ENCODE data around the gene PLEKHA7. TPM values are rescaled to one million over a fixed set of nuclear protein-coding genes. Genes with fewer than 3 reads are reported as not detected.
"Not testable (repeated sequence)": the region's sequence is repeated elsewhere in the genome, so short reads cannot be mapped to it uniquely, and the experiment has no call there.

Gene PLEKHA7
- polyA plus RNA-seq, 1 donor, result 63.0 TPM

DNA sequence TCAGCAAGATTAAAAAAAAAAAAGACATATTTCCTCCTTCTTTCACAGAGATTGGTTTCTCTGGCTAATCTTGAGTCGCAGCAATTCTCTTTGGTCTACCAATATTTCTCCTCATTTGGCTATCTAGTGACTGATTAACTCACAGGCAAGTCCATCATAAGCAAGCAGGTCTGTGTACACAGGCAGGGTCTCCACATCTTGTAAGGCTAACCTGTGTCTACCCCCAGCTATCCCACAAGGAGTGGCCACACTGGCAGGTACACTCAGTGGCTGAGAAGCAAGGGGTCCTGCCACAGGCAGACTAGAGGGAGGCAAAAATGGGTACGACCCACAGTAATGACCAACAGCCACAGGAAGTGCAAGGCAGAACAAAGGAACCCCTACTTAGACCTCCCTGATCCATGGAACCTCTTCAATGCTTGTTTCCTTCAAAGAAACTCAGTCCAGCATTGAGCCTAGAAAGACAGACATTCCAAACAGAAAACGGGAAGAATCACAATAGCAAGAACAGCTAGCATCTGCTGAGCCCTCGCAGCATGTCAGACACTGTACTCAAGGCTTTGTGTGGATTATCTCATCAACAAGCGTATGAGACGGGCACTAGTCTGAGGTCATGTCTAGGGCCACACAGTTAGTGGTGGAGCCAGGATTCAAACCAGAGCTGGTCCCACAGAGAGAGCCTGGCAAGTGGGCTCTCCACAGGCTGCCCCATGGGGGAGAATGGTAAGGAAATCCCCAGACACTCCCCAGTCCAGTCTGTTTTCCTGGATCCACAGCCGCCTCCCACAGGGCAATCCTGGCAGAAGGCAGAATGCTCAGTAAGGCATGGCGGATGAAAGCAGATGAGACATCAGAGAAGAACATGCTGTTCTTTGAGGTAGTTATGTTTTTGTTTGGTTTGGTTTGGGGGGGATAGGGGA lies 34.3 kb downstream of the PLEKHA7 start:
- DNase-seq, result no peak

DNA sequence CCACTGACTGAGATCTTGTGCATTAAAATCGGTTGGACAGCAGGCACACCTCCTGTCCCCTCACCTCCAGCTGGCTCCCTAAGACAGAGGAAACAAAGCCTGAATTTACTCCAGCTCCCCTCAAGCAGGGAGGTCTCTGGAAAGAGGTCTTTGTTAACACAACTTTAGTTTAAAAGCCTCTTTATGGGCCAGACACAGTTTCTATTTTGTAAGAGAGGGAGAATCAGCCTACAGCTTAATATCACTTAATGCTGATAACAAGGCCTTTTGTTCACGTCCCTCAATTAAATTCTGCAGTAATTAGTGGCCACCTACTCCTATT lies 36.3 kb downstream of the PLEKHA7 start:
- no peak for DNase-seq

DNA sequence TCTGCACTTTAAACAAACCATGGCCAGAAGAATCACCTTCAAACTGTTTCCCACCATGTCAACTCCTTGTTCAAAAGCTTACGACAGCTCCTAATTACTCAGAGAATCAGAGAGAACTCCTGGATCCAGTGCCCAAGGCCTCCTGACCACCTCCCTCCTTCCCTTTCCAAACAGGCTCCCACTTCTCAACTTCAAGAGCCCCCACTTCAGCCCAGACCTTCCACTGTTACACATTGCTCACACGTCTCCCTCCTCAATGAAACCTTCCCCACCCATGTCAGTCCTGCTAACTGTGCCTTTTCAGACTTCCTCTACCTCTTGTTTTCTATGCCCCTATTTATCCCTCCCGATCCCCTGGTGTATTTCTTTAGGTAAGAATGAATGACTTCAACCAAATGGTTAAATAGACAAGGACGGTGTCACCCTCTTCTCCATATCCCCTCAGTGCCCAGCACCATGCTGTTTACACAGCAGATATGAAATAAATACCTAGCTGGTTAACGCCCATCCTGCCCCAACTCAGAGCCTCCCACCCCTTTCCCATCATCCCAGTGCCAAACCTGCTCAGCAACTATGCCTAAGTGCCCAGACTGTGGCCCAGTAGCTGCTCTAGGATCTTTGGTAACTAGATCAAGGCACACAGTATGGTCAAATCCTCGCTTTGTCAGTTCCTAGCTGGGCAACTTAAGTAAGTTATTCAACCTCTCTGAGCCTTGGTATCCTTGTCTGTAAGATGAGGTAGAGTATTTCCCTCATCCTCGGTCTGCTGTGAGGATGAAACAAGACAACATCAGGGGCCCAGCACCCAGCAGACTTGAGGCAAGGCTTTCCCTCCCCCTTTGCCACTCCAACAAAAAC lies 36.8 kb downstream of the PLEKHA7 start:
- no peak for DNase-seq

DNA sequence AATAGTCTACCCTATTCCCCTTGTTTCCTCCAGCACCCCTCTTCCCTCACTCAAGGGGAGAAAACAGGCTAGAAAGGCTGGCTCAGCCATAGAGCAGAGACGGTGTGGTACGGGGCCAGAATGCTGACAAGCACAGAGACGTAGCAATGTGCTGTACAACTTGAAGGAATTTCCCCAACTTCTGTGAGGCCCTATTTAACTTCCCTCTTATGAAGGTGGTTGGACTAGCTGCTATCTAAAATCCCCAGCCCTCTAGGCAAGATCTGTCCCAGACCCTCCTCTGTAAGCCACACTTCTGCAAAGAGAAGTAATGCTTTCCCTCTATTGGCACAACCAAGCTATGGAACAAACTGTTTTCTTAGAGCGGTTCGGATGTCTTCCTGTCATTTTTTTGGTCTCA lies 37.8 kb downstream of the PLEKHA7 start:
- DNase-seq, result no peak

DNA sequence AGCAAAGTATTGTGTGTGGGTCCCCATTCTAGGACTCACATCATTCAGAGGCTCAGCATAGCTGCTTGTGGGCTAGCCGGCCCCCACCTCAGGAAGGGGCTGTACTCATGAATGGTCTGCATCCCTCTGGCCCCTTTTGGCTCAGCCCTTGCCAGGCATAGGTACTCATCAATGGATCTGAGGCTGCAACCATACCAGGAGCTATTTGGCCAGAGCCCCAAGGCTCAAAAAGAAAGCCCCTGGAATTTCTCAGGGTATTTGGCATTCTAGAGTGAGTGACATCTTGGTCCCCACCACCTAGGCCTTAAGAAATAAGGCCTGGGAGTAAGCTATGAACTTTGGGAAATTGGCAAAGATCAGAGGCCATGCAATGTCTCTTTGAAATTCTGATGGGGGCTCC lies 38.3 kb downstream of the PLEKHA7 start:
- no peak for DNase-seq

GRCh38 chr11:16973338-16973964 lies 40.8 kb downstream of the PLEKHA7 start:
- no peak for DNase-seq

- DNase-seq, result no peak
These were observed 44.9 kb downstream of the PLEKHA7 start for GRCh38 chr11:16969010-16969999.

GRCh38 chr11:16968196-16968595 lies 46.0 kb downstream of the PLEKHA7 start:
- no peak for DNase-seq

- no peak for DNase-seq
These were observed 47.1 kb downstream of the PLEKHA7 start for GRCh38 chr11:16966930-16967671.

DNA sequence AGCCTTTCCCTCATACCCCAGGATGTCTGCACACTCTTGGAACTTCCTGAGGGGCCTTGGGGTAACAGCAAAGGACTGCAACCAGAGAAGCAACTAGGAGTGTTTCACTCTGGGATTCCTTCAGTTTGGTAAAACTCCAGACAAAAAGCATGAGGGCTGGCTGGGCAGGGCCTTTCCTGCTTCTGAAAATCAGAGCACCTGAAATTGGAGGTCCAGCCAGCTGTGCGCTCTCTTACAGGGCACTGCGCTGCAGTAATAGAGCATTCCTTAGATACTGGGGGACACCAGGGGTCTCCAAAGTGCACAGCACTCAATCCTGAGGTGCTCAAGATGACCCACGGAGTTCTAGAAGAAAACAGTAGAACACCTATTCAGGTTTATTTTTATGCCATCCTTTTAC lies 49.7 kb downstream of the PLEKHA7 start:
- DNase-seq, result no peak

- DNase-seq, result no peak
These were observed 50.8 kb downstream of the PLEKHA7 start for GRCh38 chr11:16963316-16963876.

DNA sequence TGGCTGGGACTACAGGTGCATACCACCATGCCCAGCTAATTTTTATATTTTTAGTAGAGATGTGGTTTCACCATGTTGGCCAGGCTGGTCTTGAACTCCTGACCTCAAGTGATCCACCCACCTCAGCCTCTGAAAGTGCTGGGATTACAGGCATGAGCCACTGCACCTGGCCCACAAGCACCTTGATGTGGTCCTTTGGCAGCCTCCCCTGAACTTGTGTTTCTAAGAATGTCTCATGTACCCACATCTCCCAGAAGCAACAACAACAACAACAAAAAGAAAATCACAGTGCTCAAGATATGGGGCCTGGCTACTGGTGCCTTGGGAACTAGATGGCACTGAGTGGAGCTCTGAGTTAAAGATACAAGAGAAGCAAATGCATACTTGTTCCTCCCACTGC lies 51.6 kb downstream of the PLEKHA7 start:
- DNase-seq, result not testable (repeated sequence)

DNA sequence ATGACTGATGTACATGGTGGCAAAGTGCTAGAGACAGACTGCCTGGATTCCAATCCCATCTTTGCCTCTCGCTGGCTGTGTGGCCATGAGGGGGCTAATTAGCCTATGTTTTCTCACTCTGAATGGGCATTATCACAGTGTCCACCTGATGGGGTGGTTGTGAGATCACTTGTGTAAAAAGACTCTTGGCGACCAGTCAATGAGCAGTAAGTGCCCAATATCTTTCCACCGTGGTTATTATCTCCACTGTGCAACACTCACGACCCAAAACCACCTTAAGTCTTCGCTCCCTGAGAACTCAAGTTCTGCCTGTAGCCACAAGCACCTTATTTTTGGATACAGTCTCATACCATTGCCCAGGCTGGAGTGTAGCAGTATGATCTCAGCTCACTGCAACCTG lies 52.1 kb downstream of the PLEKHA7 start:
- no peak for DNase-seq

GRCh38 chr11:16960250-16960649 lies 54.0 kb downstream of the PLEKHA7 start:
- no peak for DNase-seq

- no peak for DNase-seq
These were observed 54.6 kb downstream of the PLEKHA7 start for GRCh38 chr11:16959602-16960001.

DNA sequence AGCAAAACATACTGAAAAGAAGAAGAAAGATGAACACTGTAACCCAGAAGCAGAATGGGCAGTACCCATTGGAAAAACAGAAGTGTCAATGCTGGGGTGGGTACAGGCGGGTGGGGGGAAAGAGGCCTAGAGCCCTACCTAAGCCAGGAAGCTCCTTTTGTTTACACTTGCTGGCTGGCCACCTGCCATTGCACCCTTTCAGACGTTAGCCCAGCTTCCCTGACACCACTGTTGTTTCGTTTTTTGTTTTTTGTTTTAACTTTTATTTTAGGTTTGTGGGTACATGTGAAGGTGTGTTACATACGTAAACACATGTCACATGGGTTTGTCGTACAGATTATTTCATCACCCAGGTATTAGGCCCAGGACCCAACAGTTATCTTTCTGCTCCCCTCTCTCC lies 55.4 kb downstream of the PLEKHA7 start:
- DNase-seq, result no peak

GRCh38 chr11:16956538-16957153 lies 57.6 kb downstream of the PLEKHA7 start:
- no peak for DNase-seq

DNA sequence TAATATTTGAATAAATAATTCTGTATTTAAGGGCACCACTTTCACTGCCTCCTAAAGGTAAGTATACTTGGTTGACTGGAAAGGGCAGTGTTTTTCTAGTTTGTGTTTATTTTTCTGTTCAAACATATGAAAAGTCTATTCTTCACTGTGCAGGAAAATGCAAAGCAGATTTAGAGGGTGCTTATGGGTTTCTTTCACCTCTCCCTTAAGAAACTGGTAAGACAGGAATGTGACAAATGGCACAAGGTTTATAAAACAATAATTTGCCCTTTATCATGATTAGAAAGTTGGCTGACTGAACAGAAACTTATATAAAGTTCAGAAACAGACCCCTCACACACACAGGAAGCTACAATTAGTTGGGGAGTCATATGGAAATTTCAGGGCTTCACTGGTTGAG lies 60.6 kb downstream of the PLEKHA7 start:
- DNase-seq, result no peak

DNA sequence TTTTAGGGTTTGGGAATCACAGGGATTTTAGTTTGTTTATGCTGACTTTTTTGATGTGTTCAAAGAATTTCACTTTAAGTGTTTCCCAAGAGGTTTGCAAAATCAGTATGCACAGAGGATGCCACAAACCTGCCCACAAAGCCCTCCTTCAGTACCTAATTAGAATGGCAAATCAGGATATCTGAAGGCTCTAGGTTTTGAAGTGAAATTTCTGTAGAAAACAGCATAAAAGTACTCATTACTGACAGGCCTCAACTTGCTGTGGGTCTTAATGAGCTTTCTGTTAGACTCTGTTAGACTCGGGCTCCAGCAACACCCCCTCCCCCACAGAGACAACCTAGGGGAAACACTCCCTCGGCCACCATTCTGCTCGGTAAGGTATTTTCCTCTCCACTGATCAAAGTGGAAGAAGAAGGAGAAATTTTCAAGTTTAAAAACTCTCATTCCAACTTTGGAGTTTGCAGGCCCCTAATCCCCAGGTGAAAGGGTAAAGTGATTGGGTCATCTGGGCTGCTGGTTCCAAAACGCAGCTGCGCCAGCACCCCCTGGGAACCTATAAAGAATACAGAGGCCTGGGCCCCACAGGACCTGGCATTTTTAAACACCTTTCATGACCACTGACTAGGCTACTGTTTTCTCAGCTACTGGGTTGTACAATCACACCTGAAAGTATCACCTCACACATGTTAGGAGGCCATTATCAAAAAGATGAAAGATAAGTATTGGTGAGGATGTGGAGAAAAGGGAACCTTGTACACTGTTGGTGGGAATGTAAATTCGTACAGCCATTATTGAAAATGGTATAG lies 67.5 kb downstream of the PLEKHA7 start:
- no peak for DNase-seq

Measured in left kidney (tissue), 2 donors.